ENCODE measurements around the gene PTPN14. TPM values are rescaled to one million over a fixed set of nuclear protein-coding genes. Genes with fewer than 3 reads are reported as not detected.
A peak's percentile ranks its signal among the peaks of the same experiment; 100 is the strongest.

PTPN14 gene
- total RNA-seq, 1 donor from 2014 or later, result 43.7 TPM

GRCh38 chr1:214449371-214449770 is 102.0 kb downstream of the PTPN14 start:
- intact Hi-C loops (cut with DNase I), result no loop called here
- Histone ChIP-seq H3K27ac (no peak overlapping the region), H3K4me1 (peaks cover 5% of the 10 kb centered on the region), H3K27me3 (no peaks in the 10 kb centered on the region), H3K9me3 (no peaks in the 10 kb centered on the region), H3K36me3 (no peaks in the 10 kb centered on the region), H3K4me3 (no peak overlapping the region)
- DNase-seq (no peak), ATAC-seq (no peak)
- TF ChIP-seq, protein P1, sequence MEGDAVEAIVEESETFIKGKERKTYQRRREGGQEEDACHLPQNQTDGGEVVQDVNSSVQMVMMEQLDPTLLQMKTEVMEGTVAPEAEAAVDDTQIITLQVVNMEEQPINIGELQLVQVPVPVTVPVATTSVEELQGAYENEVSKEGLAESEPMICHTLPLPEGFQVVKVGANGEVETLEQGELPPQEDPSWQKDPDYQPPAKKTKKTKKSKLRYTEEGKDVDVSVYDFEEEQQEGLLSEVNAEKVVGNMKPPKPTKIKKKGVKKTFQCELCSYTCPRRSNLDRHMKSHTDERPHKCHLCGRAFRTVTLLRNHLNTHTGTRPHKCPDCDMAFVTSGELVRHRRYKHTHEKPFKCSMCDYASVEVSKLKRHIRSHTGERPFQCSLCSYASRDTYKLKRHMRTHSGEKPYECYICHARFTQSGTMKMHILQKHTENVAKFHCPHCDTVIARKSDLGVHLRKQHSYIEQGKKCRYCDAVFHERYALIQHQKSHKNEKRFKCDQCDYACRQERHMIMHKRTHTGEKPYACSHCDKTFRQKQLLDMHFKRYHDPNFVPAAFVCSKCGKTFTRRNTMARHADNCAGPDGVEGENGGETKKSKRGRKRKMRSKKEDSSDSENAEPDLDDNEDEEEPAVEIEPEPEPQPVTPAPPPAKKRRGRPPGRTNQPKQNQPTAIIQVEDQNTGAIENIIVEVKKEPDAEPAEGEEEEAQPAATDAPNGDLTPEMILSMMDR (IDR thresholded peaks at IDR 0.05), result no peak

DNA sequence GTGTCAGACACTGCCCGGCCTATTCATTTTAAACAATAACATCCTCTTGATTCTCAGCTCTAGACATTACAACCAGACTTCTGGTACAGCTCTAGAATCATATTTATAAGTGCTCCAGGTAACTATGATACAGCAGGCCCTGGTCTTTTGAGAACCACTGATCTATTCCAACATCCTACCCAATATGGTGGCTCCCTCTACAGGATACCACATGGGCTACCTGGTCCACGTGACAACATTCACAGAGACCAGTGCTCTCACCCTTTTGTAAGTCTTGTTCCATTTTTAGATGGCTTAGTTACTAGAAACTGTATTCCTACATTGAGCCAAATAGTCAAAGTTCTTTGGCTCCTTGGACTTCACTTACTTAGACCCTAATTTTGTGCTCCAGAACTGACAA is 102.9 kb downstream of the PTPN14 start:
- Histone ChIP-seq H3K36me3 (no peaks in the 10 kb centered on the region), H3K4me1 (no peaks in the 10 kb centered on the region), H3K27me3 (no peaks in the 10 kb centered on the region), H3K4me3 (no peak overlapping the region), H3K27ac (no peak overlapping the region), H3K9me3 (no peaks in the 10 kb centered on the region)
- DNase-seq, result no peak
- intact Hi-C loops (cut with DNase I), result no loop called here
- no peak for ATAC-seq
- TF ChIP-seq, protein P1 (IDR thresholded peaks at IDR 0.05), result no peak

GRCh38 chr1:214447557-214447871 is 103.9 kb downstream of the PTPN14 start:
- no peak overlapping the region for H3K4me3 ChIP-seq
- TF ChIP-seq, protein P1 (IDR thresholded peaks at IDR 0.05), result no peak
- H3K4me1 ChIP-seq, result no peaks in the 10 kb centered on the region
- no peak for DNase-seq
- H3K27me3 ChIP-seq, result no peaks in the 10 kb centered on the region
- ATAC-seq, result no peak
- no peaks in the 10 kb centered on the region for H3K9me3 ChIP-seq
- intact Hi-C loops (cut with DNase I), result no loop called here
- H3K27ac ChIP-seq, result no peak overlapping the region
- H3K36me3 ChIP-seq, result no peaks in the 10 kb centered on the region

DNA sequence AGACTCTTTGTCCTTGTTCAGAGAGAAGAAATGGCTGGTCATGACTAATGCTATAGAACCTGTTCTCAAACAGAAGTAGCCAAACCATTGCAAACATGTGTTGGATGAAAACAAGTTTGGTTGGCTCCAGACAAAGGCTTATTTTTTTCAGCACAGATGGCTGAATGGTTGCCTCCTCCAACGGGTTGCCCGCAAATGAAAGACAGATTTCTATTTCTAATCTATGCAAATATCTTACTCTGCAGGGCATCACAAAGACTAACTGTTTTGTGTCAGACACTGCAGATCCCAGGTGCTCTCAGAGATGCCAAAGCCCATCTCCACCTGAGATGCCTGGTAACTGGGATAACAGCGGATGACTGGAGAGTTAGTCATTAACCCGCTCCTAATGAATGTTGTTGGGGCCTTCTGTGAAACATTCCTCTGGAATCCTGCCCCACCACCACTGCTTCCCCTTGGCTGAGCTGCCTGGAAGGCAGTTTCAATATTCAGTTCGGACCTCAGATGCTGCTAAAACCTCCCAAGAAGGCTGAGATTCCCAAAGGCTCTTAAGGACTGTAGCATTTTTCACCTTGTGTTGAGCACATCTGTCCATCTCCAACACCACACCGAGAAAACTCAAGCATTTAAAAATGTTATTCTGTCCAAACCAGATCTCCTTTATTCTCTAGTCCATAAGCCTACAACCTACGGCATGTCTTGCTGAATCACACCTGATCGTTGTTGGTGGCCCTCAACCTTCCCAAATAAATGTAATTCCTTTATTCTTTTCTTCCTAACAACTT is 104.4 kb downstream of the PTPN14 start:
- intact Hi-C loops (cut with DNase I), result no loop called here
- Histone ChIP-seq H3K27ac (no peak overlapping the region), H3K9me3 (no peaks in the 10 kb centered on the region), H3K4me1 (no peaks in the 10 kb centered on the region), H3K27me3 (no peaks in the 10 kb centered on the region), H3K4me3 (no peak overlapping the region), H3K36me3 (no peaks in the 10 kb centered on the region)
- DNase-seq (no peak), ATAC-seq (peak; percentile 49)
- TF ChIP-seq, protein P1 (IDR thresholded peaks at IDR 0.05), result no peak

GRCh38 chr1:214445831-214446614 is 105.4 kb downstream of the PTPN14 start:
- DNase-seq, result no peak
- TF ChIP-seq, protein P1 (IDR thresholded peaks at IDR 0.05), result no peak
- no peaks in the 10 kb centered on the region for H3K27me3 ChIP-seq
- intact Hi-C loops (cut with DNase I), result no loop called here
- H3K9me3 ChIP-seq, result no peaks in the 10 kb centered on the region
- ATAC-seq, result no peak
- H3K4me1 ChIP-seq, result no peaks in the 10 kb centered on the region
- H3K27ac ChIP-seq, result no peak overlapping the region
- H3K36me3 ChIP-seq, result no peaks in the 10 kb centered on the region
- H3K4me3 ChIP-seq, result no peak overlapping the region

Measured in upper lobe of right lung (tissue), 1 donor.